Esophagus muscularis mucosa (tissue), 4 donors: ENCODE results near the gene SLX4IP. TPM values are rescaled to one million over a fixed set of nuclear protein-coding genes. Genes with fewer than 3 reads are reported as not detected.

Experiments
- DNase-seq: peaks from one replicate; pipeline ENCODE4 v3.0.0-alpha.2; 2017; ENCODE audit errors: extremely low spot score
- H3K27ac ChIP-seq, 4 donors: fragments of 200-600 bp; sonication (generic); replicated peaks in 1 of 4; 1 replicate in 3 of 4; 2 replicates in 1 of 4; pipeline ENCODE4 v1.5.1; 2016 to 2019; ENCODE audit warnings: mild to moderate bottlenecking in 1 of 4
- H3K27me3 ChIP-seq, 4 donors: fragments of 200-600 bp; sonication (generic); one replicate each; pipeline versions ENCODE4 v1.5.1 to v1.6.0; 2016 to 2019
- H3K36me3 ChIP-seq, 4 donors: fragments of 200-600 bp; sonication (generic); one replicate each; pipeline ENCODE4 v1.5.1; 2016 to 2019
- H3K4me1 ChIP-seq, 4 donors: fragments of 200-600 bp; sonication (generic); one replicate each; pipeline ENCODE4 v1.5.1; 2016 to 2019
- H3K4me3 ChIP-seq, 4 donors: fragments of 200-600 bp; sonication (generic); 1 replicate in 2 of 4; 2 replicates in 2 of 4; pipeline ENCODE4 v1.5.1; 2016 to 2019; ENCODE audit warnings: mild to moderate bottlenecking in 4 of 4, moderate library complexity in 1 of 4
- H3K9me3 ChIP-seq, 4 donors: fragments of 200-600 bp; sonication (generic); 1 replicate in 3 of 4; 2 replicates in 1 of 4; pipeline ENCODE4 v1.5.1; 2016 to 2019
- CTCF ChIP-seq, 3 experiments: fragments of 200-600 bp in 2 of 3; fragments of 450-650 bp in 1 of 3; sonication (generic) in 2 of 3; IDR thresholded peaks; one replicate each; pipeline ENCODE4 v1.5.1; 2017 to 2019; ENCODE audit warnings: antibody characterized with exemption in 3 of 3, mild to moderate bottlenecking in 2 of 3, moderate library complexity in 1 of 3
- EP300 ChIP-seq: sonication (generic); formaldehyde crosslinking; IDR thresholded peaks from one replicate; pipeline ENCODE4 v1.6.1; 2017; ENCODE audit warnings: antibody characterized with exemption
- POLR2A ChIP-seq: fragments of 450-650 bp; IDR thresholded peaks from one replicate; pipeline ENCODE4 v1.6.1; 2017; ENCODE audit warnings: antibody characterized with exemption, moderate library complexity, mild to moderate bottlenecking, low read depth
- POLR2AphosphoS5 ChIP-seq, 2 donors: sonication (generic); formaldehyde crosslinking; IDR thresholded peaks; one replicate each; pipeline ENCODE4 v1.6.1; 2017; ENCODE audit warnings: antibody characterized with exemption in 2 of 2
- WGBS: methylation state at CpG from one replicate; pipeline ENCODE4 v1.1.5; 2018; 5-methylcytosine and 5-hydroxymethylcytosine counted together
- intact Hi-C: fragments of 100-400 bp; cut with DNase I; formaldehyde crosslinking; loops from one replicate; pipeline ENCODE4 v1.15.1; 2023
- total RNA-seq, 4 donors: library from RNA; depleted of rRNA; stranded (reverse); fragments of >200 nt; gene quantifications; one replicate each; pipeline versions ENCODE4 v1.1.0 to v1.2.1, GENCODE V29; 2016

SLX4IP gene
- total RNA-seq, 4 donors from 2014 or later = 1.2 to 2.1 (median 1.5) TPM

GRCh38 chr20:10670501-10671220, 235.6 kb downstream of the SLX4IP start:
- H3K27ac ChIP-seq = peak overlapping the region; percentile 79 to 99 (median 93)
- peaks cover 0 to 29% (median 3%) of the 10 kb centered on the region in 4 donors for H3K36me3 ChIP-seq
- 65% methylated on average over 18 of the region's 18 CpGs for WGBS
- intact Hi-C loops = loop anchor here (5.0 kb wide), 2 partner anchors 68 to 233 kb away; partner anchors contain the start of gene SLX4IP
- H3K27me3 ChIP-seq = peaks cover 0 to 24% (median 0%) of the 10 kb centered on the region in 4 donors
- DNase-seq = no peak
- H3K4me1 ChIP-seq = peaks cover 27 to 93% (median 82%) of the 10 kb centered on the region in 4 donors
- H3K9me3 ChIP-seq = no peaks in the 10 kb centered on the region
- TF ChIP-seq POLR2AphosphoS5 (IDR thresholded peaks at IDR 0.05) (peak in 1 of 2 donors; percentile 31), POLR2A (no peak)
- H3K4me3 ChIP-seq = peak overlapping the region; percentile 67 to 78 (median 72)

- H3K27me3 ChIP-seq = peaks cover 0 to 28% (median 0%) of the 10 kb centered on the region in 4 donors
- TF ChIP-seq CTCF (IDR thresholded peaks at IDR 0.05) (peak; percentile 31 to 51 (median 36)), POLR2AphosphoS5 (IDR thresholded peaks at IDR 0.05) (peak; percentile 51 to 64), EP300 (no peak), POLR2A (no peak)
- peaks cover 0 to 29% (median 3%) of the 10 kb centered on the region in 4 donors for H3K36me3 ChIP-seq
- peaks cover 21 to 87% (median 75%) of the 10 kb centered on the region in 4 donors for H3K4me1 ChIP-seq
- peak; percentile 97 for DNase-seq
- H3K4me3 ChIP-seq = peak overlapping the region; percentile 67 to 78 (median 72)
- WGBS = 15% methylated on average over 8 of the region's 13 CpGs
- no peaks in the 10 kb centered on the region for H3K9me3 ChIP-seq
- peak overlapping the region; percentile 79 to 99 (median 93) for H3K27ac ChIP-seq
- intact Hi-C loops = loop anchor here (5.0 kb wide), 2 partner anchors 69 to 234 kb away; partner anchors contain the start of gene SLX4IP
Observed at GRCh38 chr20:10671221-10671918, 236.3 kb downstream of the SLX4IP start.

- intact Hi-C loops = loop anchor here (5.0 kb wide), 2 partner anchors 70 to 235 kb away; partner anchors contain the start of gene SLX4IP
- DNase-seq = no peak
- Histone ChIP-seq H3K27ac (peak overlapping the region; percentile 79 to 99 (median 93)), H3K27me3 (peaks cover 0 to 31% (median 0%) of the 10 kb centered on the region in 4 donors), H3K4me1 (peaks cover 16 to 80% (median 68%) of the 10 kb centered on the region in 4 donors), H3K36me3 (peaks cover 0 to 27% (median 2%) of the 10 kb centered on the region in 4 donors), H3K9me3 (no peaks in the 10 kb centered on the region), H3K4me3 (peak overlapping the region; percentile 67 to 78 (median 72))
- no peak for TF ChIP-seq POLR2A
- peak; percentile 2 to 48 for TF ChIP-seq POLR2AphosphoS5 (IDR thresholded peaks at IDR 0.05)
- TF ChIP-seq CTCF (IDR thresholded peaks at IDR 0.05) = no peak
- no peak for TF ChIP-seq EP300
- 12% methylated on average over 9 of the region's 42 CpGs for WGBS
Observed at GRCh38 chr20:10671919-10672623, 237.0 kb downstream of the SLX4IP start.

GRCh38 chr20:10672624-10673127, 237.6 kb downstream of the SLX4IP start:
- Histone ChIP-seq H3K36me3 (peaks cover 0 to 21% (median 0%) of the 10 kb centered on the region in 4 donors), H3K9me3 (no peaks in the 10 kb centered on the region), H3K27ac (peak overlapping the region; percentile 79 to 99 (median 93)), H3K4me3 (peak overlapping the region; percentile 67 to 78 (median 72)), H3K4me1 (peaks cover 13 to 74% (median 62%) of the 10 kb centered on the region in 4 donors), H3K27me3 (peaks cover 0 to 31% (median 0%) of the 10 kb centered on the region in 4 donors)
- no peak for TF ChIP-seq POLR2AphosphoS5 (IDR thresholded peaks at IDR 0.05)
- TF ChIP-seq POLR2A = no peak
- no peak for TF ChIP-seq EP300
- no peak for TF ChIP-seq CTCF (IDR thresholded peaks at IDR 0.05)
- intact Hi-C loops = loop anchor here (5.0 kb wide), 2 partner anchors 70 to 235 kb away; partner anchors contain the start of gene SLX4IP
- WGBS = 2% methylated on average over 13 of the region's 47 CpGs
- DNase-seq = peak; percentile 94
